HG03066 (cell line): ENCODE results near the gene MRPL40.
A peak's percentile ranks its signal among the peaks of the same experiment; 100 is the strongest.
"Not testable (repeated sequence)": the region's sequence is repeated elsewhere in the genome, so short reads cannot be mapped to it uniquely, and the experiment has no call there.

Experiments used
- ATAC-seq: cut with Tn5 transposase; IDR thresholded peaks from one replicate; pipeline ENCODE4 v1.9.1; 2021; ENCODE audit warnings: low read depth; ENCODE audit not compliant: unreplicated experiment

Gene MRPL40

DNA sequence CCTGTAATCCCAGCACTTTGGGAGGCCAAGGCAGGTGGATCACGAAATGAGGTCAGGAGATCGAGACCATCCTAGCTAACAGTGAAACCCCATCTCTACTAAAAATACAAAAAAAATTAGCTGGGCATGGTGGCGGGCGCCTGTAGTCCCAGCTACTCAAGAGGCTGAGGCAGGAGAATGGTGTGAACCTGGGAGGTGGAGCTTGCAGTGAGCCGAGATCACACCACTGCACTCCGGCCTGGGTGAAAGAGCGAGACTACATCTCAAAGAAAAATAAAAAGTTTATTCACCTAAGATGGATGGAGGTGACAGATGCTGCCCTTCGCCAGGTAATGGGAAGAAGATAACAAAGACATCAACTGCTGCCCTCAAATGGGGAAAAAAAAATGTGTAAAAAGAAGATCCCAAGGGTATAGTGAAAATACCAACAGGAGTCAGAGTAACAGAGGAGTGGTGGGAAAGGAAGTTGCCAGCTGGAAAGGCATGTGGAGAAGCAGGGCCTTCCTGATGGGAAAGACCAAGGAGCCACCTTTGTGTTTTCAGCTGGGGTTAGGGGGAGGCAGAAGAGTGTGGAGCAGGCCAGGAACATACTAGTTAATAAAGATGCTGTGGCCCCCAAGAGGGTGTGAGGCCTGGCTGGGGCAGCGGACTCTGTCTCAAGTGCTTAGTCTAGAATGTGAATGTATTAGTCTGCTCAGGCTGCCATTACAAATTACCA lies 4.3 kb downstream of the MRPL40 start:
- ATAC-seq = not testable (repeated sequence)

DNA sequence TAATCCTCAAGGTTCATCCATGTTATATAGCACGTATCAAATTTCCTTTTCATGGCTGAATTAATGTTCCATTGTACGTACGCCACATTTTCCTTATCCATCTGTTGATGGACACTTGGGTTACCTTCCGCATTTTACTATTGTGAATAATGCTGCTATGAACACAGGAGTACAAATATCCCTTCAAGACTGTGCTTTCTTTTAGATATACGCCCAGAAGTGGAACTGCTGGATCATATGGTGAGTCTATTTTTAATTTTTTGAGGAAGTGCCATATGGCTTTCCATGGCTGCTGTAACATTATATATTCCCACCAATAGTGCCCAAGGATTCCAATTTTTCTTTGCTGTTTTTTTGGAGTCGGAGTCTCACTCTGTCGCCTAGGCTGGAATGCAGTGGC lies 6.0 kb downstream of the MRPL40 start:
- ATAC-seq = no peak

DNA sequence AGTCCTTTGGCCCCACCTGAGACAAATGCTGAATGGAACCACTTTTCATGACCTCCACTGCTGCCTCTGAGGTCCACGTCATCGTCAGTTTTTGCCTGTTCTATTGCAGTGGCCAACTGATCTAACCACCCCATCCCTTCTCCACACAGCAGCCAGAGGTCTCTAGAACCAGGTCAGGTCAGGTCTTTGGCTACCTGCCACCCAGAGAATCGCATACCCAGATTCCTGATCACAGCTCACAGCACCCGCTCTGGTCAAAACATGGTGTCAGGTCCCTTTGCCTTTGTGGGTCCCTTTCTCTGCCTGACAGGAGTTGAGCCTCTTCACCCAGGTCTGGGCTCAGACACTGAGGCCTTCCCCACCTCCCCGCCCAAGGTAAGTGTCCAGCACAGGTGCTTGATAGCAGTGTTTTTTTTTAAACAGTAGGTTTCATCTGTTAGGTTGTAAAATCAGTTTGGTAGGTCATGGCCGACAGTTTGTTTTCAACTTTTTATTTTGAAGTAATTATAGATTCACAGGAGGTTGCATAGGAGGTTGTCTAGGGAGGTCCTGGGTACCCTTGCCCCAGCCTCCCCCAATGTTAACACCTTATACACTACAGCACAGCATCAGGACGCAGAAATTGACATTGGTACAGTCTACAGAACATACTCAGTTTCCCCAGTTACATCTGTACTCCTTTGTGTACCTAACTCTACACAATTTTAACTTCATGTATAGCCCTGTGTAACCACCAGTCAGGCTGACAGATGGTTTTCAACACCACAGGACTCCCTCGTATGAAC lies 8.3 kb downstream of the MRPL40 start:
- no peak for ATAC-seq

DNA sequence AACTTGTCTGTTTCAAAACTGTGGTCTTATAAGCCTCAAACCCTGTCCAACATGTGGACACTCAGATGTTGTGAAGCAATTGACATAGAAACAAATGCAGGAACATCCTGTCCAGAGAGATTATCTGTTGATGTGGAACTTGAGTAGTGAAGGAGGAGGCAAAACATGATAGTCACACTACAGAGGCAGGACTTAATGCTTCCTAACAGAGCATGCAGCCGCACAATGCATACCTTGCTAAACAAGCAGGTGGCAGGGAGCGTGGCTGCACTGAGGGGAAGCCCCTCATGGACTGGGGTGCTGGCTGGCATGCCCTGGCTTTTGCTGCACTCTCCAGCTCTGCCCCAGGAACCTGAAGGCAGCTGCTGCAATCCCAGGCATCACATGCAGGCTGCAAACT lies 9.8 kb downstream of the MRPL40 start:
- no peak for ATAC-seq

DNA sequence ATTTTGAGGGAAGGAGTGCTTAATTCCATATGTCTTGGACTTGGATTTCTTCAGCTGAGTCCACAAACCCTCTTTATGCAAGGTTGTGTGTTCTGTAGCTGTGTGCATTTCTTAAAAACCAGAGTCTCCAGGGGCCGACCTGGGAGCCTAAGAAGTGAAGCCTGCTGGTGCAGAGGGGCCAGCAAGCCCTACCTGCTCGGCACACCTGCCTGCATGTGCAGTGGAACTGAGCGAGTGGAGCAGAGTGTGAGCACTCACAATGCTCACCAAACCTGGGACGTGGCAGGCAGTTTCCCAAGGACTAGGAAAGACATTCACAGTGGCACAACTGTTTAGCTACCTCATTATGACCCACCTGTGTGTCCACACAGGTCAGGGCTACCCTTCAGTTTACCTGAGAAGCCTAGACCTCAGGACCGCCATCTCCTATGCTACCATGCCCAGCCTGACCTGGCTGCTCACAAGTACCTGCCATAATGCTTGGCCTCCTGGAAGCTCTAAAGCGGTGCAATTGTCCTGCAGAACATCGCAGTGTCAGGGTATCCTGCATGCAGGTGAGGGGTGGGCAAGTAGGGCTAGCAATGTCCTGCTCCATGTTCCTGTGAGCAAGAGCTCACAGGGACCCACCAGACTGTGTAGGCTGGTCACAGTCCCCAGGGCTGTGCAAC lies 11.3 kb downstream of the MRPL40 start:
- ATAC-seq = no peak

DNA sequence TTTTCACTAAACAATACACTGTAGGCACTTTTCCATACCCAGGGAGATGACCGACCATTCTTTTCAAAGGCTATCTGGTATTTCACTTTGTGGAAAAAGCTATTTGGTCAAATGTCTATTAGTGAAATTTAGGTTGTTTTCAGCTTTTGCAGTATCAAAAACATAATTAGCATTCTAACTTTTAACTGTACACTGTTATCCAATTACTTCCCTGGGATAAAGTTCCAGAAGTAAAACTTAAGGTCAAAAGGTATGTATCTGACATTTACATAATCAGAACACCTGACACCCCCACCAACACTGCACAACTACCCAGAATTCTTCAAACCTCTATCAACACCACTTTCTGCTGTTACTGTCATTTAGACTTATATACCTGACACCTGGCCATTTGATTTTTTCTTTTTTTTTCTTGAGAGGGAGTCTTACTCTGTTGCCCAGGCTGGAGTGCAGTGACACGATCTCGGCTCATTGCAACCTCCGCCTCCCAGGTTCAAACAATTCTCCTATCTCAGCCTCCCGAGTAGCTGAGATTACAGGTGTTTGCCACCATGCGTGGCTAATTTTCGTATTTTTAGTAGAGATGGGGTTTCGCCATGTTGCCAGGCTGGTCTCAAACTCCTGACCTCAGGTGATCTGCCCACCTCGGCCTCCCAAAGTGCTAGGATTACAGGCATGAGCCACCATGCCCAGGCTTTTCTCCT lies 13.1 kb downstream of the MRPL40 start:
- ATAC-seq = not testable (repeated sequence)

DNA sequence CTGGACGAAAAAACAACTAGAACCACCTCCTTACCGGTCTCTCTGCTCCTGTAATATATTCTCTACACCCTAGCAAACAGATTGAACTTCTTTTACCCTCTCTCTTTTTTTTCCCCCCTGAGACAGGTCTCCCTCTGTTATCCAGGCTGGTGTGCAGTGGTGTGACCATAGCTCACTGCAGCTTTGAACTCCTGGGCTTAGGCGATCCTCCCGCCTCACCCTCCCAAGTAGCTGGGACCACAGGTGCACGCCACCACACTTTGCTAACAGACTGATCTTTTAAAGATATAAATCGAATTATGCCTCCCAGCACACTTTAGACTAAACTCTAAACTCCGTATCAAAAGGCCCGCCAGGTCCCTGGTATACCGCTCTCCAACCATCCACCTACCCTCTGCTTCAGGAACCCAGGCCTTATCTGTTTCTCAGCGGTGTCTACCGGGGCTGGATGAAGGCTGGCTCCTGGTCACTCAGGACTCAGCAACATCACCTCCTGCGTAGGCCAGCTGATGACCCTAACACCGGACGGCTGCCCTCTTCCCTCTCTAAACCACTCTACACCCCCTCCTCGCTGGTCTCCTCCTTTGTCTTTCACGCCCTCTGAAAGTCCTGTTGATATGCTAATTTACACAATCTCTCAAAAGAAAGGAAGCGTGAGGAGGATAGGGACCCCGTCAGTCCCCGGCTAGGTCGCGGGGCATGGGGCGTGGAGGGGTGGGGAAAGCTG lies 14.4 kb downstream of the MRPL40 start:
- no peak for ATAC-seq

DNA sequence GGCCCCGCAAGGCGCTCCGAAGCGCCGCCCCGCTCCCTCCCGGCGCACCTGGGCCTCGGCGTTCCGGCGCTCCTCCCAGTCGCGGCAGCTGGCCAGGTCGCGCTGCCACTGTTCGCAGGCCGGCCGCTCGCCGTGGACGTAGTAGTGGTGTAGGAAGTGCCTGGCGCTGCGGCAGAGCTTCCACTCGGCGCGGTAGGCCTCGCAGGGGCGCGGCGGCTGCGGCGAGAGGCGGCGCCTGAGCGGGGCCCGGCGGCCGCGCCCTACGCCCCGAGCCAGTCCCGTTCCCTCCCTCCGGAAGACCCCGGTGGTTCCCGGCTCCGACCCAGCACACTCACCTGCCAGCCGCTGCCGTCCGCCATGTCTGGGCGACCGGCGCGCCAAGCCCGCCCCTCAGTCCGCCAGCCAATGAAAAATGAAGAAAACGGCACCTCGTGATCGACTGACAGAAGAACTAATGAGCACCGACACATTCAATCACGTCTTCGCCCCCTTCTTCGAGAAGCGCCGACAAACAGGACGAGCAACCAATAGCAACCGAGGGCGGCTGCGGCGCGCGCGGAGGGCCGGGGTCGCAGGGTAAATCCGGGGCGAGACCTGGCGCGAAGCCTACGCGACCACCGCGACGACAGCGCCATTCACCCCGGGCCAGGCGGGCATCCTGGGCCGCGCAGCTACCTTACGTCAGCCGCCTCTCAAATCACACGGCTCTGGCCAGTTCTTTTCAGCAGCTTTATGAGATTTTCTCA lies 15.2 kb downstream of the MRPL40 start, which contains the start of gene C22orf39:
Gene C22orf39, minus strand, starts transcription at position 382 of the 746 bp plus-strand sequence. Its CDS starts 23 bp downstream, at position 359.
- ATAC-seq = peak; percentile 77

DNA sequence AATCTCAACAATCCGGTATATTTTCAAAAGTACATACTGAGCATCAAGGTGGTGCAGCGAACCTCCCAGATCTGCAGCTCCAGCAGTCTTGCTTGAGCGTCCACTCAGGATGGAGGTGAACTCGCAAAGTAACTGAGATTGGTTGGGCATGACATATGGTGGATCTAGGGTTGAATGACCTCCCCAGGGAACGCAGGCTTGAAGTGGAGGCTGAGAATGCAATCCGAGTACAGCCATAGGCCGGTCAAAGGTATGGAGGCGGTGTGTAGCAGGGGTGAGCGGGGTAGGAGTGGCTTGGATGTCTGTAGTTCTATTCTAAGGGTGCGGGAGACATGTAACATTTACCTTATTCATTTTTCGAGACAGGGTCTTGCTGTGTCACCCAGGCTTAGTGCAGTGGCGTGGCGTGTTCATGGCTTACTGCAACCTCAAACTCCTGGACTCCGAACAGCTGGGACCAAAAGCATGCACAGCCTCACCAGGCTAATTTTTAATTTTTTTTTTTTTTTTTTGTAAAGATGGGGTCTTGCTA lies 15.8 kb downstream of the MRPL40 start:
- peak; percentile 39 for ATAC-seq

DNA sequence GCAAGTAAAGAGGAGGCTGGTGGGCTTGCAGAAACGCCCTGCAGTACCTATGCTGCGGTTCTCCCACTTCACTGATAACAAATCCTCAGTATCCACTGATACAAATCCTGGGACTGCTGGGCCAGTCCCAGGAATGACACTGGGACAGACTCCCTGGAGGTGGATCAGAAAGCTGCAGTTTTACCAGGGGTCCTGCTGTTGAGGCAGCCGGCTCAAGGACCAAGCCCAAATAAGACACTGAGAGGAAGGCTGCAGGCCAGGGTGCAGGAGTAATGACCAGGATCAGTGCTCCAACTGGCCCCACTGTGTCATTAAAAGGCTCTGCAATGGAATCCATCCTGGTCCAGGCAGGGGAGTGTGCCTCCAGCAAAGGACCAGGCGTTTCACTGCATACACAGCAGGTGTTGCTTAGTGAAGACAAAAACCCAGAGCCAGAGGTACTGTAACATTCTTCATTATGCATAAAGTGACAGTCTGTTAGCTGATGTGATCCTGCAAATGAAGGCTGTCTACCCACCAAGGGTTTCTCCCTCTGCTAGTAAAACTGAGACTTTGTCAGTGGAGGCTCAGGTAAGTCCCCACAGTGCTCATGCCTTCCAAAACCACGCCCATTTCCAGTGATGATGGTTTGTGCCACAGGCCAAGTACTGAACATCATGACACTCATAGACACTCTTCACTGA lies 16.5 kb downstream of the MRPL40 start:
- no peak for ATAC-seq

DNA sequence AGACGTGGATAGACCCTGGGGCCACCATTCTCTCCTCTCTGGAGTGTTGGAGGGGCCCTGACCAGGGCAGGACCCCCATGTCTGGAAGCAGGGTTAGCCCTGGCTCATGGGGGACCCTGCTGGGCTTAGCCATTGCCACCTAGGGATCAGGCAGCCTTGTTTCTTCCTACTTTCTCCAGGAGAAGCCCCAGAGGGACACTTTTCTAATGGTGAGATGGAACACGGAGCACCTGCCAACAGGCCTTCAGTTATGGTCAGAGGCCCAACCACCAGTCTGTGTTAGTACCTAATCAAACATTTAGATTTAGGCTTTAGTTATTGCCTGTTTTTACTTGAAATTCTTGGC lies 17.1 kb downstream of the MRPL40 start:
- no peak for ATAC-seq

DNA sequence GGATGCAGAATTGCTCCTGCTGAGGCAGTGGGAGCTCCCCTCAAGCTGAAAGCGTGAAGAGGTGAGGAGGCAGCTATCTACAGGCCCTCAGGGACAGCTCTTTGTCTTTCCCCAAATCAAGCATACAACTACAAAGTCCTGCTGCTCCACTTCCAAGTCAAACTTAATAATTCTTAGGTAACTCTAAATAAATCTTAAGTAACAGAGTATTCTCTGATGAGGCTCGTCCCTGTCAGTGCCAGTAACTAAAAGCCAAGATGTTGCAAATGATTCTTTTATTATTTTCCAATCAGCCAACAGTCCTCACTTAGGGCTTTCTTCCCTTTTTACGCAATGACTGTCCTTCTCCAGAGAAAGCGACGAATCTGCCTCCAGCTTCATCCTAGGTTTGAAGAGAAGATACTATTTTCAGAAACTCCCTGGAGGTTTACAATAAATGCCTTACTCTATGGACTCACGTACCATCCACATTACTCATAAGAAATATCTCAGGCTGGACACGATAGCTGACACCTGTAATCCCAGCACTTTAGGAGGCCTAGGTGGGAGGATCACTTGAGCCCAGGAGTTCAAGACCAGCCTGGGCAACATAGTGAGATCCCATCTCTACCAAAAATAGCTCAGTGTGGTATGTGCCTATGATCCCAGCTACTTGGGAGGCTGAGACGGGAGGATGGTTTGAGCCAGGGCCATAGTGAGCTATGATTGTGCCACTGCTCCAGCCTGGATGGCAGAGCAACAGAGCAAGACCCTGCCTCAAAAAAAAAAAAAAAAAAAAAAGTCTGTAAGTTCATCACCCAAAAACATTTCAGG lies 18.2 kb downstream of the MRPL40 start:
- ATAC-seq = no peak

DNA sequence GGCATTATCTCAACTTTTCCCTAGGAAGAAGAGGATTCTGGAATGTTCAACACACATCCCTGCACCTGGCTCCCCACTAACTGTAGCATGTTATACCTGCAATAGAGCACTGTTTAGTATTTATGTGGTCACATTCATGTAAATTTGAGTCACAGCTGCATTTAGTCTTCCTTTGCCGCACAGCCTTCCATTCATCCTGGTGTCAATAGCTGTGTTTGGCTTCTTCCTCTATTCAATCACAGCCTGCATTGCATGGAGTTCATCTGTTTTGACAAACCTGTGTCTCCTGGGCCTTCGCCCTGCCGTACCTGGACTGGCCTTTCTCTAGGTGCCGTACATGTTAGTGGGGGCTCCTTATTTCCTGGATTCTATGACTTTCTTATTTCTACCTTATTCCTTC lies 19.2 kb downstream of the MRPL40 start:
- ATAC-seq = no peak

DNA sequence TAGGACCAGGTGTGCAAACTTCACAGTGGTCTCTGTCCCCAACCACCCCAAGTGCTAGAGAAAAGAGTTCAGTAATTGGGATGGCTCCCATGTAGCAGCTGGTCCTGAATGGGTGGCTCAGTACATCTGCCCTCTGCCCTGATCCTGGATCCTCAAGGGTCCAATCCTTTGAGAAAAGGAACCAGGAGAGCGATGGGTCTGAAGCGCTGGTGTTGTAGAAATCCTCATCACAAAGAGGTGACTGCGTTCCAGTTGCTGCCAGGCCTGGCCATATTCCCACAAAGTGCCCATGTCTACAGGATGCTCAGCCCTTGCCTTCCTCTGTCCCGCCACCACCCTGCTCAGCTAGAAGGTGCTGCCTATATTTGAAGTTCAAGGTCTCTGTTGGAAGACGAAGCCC lies 21.4 kb downstream of the MRPL40 start:
- no peak for ATAC-seq

DNA sequence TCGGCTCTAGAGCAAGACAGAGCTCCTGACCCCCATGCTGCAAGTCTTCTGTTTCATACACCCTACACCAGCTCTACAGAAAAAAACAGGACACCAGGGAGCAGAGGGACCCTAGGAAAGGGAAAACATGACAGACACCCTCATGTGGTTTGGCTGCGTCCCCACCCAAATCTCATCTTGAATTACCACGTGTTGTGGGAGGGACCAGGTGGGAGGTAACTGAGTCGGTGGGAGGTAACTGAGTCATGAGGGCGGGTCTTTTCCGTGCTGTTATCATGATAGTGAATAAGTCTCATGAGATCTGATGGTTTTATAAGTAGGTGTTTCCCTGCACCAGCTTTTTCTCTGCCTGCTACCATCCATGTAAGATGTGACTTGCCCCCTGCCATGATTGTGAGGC lies 21.8 kb downstream of the MRPL40 start:
- no peak for ATAC-seq

DNA sequence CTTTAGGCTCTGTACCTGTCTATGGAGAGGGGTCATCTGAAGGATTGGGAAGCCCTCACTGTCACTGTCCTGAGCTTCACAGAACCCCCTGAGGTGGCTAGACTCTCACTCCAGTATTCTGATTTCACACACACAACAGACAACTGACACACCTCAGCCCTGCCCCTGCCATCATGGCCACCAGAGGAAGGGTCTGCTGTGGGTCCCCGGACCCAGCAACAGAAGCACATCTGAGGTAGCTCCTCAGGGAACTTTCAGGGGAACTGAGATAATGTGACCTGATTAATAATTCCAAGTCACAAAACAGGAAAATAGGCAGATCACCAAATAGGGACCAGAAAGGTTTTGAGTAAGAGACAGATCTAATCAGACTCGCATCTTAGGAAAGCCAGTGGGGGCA lies 22.7 kb downstream of the MRPL40 start:
- no peak for ATAC-seq

DNA sequence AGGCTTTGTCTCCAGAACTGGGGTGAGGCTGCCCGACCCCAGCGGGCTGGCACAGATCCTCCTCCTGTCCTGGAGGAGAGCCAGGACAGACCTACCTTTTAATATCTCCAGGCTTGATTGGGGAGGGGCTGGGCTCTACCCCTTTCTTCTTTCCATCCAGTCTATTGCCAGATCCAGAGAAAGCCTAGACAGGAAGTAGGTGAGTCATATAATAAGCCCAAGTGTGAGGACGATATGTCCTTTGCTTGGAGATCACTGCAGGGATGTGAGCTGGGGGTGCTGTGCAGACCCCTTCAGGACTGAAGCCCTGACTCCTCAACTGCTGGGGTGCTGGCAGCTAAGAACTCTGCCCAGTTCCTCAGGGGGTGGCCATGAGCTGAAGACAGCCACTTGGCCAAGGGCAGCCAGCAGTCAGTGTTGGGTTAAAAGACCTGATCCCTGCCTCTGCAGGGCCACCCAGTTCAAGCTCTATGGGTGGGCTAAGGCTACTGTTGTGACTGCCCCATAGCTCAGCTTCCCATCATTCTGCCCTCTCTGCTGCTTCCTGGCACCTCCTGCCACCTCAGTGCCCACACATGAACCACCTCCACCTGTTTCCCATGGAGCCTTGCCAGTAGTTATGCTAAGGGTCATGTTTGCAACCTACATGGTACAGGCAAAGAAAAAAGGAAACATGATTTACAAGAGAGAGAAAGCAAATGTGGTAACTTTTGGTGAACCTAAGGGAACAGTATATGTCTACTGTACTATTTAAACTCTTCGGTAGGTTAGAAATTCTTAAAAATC lies 23.4 kb downstream of the MRPL40 start:
- no peak for ATAC-seq
